ENCODE data around the gene DNAH5. TPM values are rescaled to one million over a fixed set of nuclear protein-coding genes. Genes with fewer than 3 reads are reported as not detected.

DNAH5 gene
- total and polyA plus RNA-seq, 2 of the 13 experiments (the other 11 are each of a cell fraction or from before 2014, with no cell fraction given), result 0.09 TPM

- TF ChIP-seq KIAA2018 (CRISPR knock-in tag; IDR thresholded peaks at IDR 0.05; ENCODE audit: borderline replicate concordance) (no peak), ZNF547 (CRISPR knock-in tag; IDR thresholded peaks at IDR 0.05) (no peak), SKIL (CRISPR knock-in tag; IDR thresholded peaks at IDR 0.05; ENCODE audit: borderline replicate concordance) (no peak), ZSCAN20 (CRISPR knock-in tag; IDR thresholded peaks at IDR 0.05; ENCODE audit: borderline replicate concordance) (no peak), FOXO1 (CRISPR knock-in tag; IDR thresholded peaks at IDR 0.05) (no peak)
- TF ChIP-seq, protein P1, sequence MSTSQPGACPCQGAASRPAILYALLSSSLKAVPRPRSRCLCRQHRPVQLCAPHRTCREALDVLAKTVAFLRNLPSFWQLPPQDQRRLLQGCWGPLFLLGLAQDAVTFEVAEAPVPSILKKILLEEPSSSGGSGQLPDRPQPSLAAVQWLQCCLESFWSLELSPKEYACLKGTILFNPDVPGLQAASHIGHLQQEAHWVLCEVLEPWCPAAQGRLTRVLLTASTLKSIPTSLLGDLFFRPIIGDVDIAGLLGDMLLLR (CRISPR knock-in tag; IDR thresholded peaks at IDR 0.05), result no peak
Measured at GRCh38 chr5:13695076-13695712, 249.3 kb downstream of the DNAH5 start (continued).
